NAMALWA (cell line): ENCODE measurements around the gene FSTL4.

Source experiments
- DNase-seq: peaks from one replicate; pipeline ENCODE4 v3.0.0-alpha.2; 2015; ENCODE audit warnings: low spot score

The FSTL4 gene

GRCh38 chr5:133612249-133612860 is at the start of gene FSTL4:
Gene FSTL4, minus strand, starts transcription at chr5:133612541.
- no peak for DNase-seq

DNA sequence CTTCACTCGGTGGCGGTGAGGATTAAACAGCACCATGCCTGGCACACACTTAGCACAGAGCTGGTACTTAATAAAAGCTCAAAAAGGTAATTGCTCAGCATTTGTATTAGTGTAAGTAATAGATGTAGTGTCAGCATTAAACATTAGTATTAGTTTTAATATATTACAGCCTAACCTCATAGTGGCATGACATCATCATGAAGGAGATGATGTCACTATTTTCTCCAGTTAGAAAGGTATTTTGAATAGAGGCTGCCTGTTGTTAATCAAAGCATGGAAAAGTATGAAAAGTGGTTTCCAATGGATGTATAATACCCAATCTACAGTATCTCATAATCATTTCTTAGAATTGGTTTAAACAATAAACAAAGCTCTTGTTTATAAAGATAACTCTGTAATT is 49.0 kb upstream of the FSTL4 start:
- DNase-seq, result no peak

GRCh38 chr5:133658327-133658726 is 46.0 kb upstream of the FSTL4 start:
- DNase-seq, result peak; percentile 21

DNA sequence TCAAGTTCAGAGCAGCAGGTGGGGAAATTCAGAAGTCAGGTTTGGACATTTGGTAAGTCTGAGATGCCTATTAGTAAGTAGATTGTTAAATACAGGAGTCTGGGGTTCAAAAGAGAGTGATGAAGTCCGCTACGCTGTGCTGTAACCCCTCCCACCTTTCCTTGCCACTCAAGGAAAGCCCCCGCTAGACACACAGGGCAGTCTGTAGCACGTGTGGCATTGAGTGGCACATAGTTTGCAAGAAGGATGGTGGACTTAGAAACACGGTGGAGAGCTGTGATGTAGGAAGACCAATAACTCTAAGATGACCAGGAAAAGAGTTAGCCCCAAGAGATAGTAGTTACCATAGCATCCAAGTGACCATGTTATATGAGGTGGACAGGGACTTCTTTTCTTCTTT is 44.7 kb upstream of the FSTL4 start:
- no peak for DNase-seq

DNA sequence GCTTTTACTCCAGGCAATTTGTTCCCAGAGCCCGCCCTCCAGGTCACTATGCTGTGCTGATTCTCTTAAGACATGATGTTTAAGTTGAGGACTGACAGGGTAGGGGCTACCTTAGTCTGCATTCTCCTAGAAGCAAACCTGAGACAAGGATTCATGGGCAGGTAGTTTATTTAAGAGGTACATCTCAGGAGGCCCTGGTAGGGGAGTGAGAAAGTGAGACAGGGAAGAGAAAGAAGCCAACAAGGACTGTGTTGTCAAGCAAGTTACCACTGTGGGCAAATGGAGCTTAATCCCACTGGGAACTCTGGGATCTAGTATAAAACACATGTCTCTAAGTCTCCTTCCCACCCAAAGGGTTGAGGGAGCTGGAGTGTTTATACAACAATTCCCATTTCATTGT is 43.6 kb upstream of the FSTL4 start:
- DNase-seq, result no peak

GRCh38 chr5:133653760-133654049 is 41.4 kb upstream of the FSTL4 start:
- DNase-seq, result no peak

- DNase-seq, result no peak
Measured at GRCh38 chr5:133652951-133653759, 40.8 kb upstream of the FSTL4 start.

DNA sequence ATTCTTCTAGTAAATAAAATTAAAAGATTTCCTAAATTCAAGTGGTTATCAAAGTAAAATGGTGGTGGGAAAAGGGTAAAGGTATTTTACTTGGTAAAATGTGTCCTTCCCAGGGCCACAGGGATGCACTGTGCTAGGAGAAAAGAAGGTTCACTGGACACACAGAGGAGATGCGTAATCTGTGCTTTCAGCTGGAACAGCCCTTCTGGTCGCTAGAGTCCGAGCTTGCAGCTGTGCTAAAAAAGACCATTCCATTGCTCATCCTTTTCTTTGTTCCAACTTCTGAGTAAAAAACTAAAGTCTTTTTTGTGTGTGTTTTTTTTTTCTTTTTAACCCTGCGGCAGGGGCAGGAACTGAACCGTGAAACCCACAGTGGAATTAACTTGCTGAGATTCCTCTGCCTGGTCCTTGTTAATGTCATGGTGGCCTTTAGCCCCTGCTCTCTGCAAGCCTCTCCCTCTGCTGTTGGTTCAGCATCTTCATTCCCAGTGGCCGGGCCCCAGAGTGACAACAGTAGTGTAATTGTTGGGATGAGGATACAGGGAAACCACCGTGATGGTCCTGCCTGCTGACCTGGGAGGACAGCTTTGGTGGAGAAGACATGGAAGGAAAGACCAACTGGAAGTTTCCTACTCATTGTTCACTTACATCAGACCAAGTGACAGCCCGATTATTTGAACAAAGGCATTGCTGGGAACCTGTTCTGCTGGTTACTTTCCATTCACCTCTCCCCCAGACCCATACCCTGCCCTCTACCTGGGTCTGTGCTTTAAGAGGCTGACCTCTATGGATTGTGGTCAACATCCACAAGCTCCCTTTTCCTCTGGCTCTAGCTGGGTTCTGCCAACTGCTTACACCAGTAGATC is 31.9 kb upstream of the FSTL4 start:
- no peak for DNase-seq

DNA sequence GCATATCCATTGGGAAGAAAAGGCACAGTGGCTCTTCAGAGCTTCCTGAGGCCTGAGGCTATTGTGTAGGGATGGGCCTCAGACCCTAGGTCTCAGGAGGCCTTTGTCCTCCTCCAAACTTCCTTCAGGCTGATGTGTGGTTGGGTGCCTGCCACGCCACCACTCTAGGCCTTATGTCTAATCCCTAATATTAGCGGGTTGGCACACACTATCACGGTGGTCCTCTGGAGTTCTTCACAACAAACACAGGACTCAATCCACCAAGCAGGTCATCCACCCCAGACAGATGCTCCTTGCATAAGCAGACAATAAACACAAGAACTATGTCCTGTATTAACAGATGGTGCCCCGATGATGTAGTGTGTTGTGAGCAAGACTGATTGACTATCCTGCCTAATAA is 31.0 kb upstream of the FSTL4 start:
- no peak for DNase-seq

GRCh38 chr5:133642153-133642722 is 29.9 kb upstream of the FSTL4 start:
- no peak for DNase-seq

GRCh38 chr5:133641683-133642082 is 29.3 kb upstream of the FSTL4 start:
- no peak for DNase-seq

GRCh38 chr5:133639850-133640528 is 27.6 kb upstream of the FSTL4 start:
- no peak for DNase-seq

- no peak for DNase-seq
Measured at GRCh38 chr5:133638436-133638835, 26.1 kb upstream of the FSTL4 start.

DNA sequence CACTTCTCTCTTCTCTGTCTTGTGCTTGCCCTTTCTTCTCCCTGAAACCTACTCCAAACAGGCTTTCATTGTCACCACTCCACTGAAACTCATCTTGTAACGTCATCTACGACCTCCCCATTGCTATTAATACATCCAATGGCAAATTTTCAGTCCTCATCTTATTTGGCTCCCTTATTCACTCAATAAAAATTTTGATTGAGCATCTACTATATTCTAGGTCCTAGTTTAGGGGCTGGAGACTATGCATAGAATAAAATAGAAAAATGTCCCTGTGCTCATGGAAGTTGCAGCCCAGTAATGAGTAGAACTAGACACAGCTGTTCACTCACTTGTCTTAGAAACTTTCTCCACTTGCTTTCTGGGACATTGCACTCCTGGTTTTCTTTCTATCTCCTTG is 24.9 kb upstream of the FSTL4 start:
- no peak for DNase-seq

DNA sequence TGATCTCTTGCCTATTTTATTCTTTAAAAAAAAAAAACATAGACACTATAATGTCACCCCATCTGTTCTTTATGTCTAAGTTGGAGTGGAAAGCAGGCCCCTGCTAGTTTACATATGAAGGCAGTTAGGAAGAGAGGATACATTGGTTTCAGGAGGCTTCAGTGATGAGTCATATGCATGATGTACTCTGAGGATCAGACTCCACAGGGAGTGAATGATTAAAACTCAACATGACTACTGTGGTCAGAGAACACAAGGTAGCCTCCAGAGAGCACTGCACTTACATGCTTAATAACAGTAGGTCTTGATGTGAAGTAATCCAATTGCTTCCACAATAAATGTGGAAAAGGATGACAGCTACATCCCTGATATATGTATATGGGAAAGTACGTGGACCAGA is 22.7 kb upstream of the FSTL4 start:
- DNase-seq, result no peak

DNA sequence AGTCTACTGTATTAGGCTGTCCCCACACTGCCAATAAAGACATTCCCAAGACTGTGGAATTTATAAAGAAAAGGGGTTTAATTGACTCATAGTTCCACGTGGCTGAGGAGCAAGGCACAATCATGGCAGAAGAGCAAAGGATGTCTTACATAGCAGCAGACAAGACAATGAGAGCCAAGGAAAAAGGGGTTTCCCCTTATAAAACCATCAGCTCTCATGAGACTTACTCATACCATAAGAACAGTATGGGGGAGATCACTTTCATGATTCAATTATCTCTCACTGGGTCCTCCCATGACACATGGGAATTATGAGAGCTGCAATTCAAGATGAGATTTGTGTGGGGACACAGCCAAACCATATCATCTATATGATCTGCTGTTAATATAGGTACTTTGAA is 14.8 kb upstream of the FSTL4 start:
- no peak for DNase-seq

GRCh38 chr5:133624316-133624715 is 12.0 kb upstream of the FSTL4 start:
- no peak for DNase-seq

- no peak for DNase-seq
Measured at GRCh38 chr5:133618141-133618540, 5.8 kb upstream of the FSTL4 start.

GRCh38 chr5:133613743-133614142 is 1.4 kb upstream of the FSTL4 start:
- DNase-seq, result no peak

DNA sequence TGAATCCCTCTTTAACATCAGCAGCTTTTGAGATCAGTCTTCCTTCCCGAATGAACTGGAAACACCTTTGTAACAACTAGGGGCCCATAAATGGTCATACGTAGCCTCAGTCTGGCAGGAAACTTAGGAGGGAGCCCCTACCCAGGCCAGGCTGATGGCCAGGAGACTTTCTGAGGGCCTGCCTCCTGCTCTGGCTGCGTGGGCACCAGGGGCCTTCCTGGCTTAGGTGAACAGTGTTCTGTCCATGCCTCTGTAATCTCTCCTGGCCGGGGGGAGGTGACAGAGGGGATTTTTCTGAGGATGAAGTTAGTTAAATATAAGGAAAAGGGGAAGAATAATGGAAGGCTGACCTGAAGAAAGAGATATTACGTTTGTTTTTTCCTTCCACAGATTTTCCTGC is 843 bp upstream of the FSTL4 start:
- no peak for DNase-seq

- no peak for DNase-seq
Measured at GRCh38 chr5:133611357-133612248, 738 bp downstream of the FSTL4 start.
